Keratinocyte (primary cell): ENCODE results near the gene DYNLRB1. TPM values are rescaled to one million over a fixed set of nuclear protein-coding genes. Genes with fewer than 3 reads are reported as not detected.

Experiments
- DNase-seq: peaks from one replicate; pipeline ENCODE4 v3.0.0-alpha.2; 2011; ENCODE audit warnings: low read depth, missing footprints, low spot score
- FAIRE-seq: peaks from 2 replicates; lab custom pipeline; 2011; peaks lifted over from hg19 to GRCh38; lab: Jason Lieb, UNC
- H2AFZ ChIP-seq: 2 replicates; pipeline ENCODE4 v1.6.0; 2012; ENCODE audit warnings: low read length, control low read depth, inconsistent platforms; ENCODE audit not compliant: control insufficient read depth
- H3K27ac ChIP-seq: 2 replicates; pipeline ENCODE4 v1.5.1; 2011; ENCODE audit warnings: low read length; ENCODE audit not compliant: control insufficient read depth, insufficient read depth
- H3K27me3 ChIP-seq: 3 replicates; pipeline ENCODE4 v1.6.0; 2011; ENCODE audit warnings: low read length; ENCODE audit not compliant: control insufficient read depth, insufficient read depth; ENCODE audit errors: extremely low read depth
- H3K36me3 ChIP-seq, 2 experiments: 2 replicates in 1 of 2; 3 replicates in 1 of 2; pipeline ENCODE4 v1.5.1; 2011; ENCODE audit warnings: low read length in 2 of 2, mild to moderate bottlenecking in 1 of 2; ENCODE audit not compliant: control insufficient read depth in 2 of 2, insufficient read depth in 2 of 2; ENCODE audit errors: extremely low read depth in 1 of 2
- H3K4me1 ChIP-seq: 3 replicates; pipeline ENCODE4 v1.5.1; 2011; ENCODE audit warnings: low read length; ENCODE audit not compliant: control insufficient read depth, insufficient read depth; ENCODE audit errors: extremely low read depth
- H3K4me2 ChIP-seq: 3 replicates; pipeline ENCODE4 v1.6.0; 2011; ENCODE audit warnings: low read depth, low read length; ENCODE audit not compliant: control insufficient read depth, insufficient read depth; ENCODE audit errors: extremely low read depth
- H3K4me3 ChIP-seq, 3 experiments: fragments of 200-600 bp in 1 of 3; sonication (generic) in 1 of 3; 2 replicates in 2 of 3; 3 replicates in 1 of 3; pipeline ENCODE4 v1.5.1; 2011 to 2016; ENCODE audit warnings: low read length in 3 of 3, mild to moderate bottlenecking in 3 of 3, control low read depth in 2 of 3, inconsistent platforms in 1 of 3, low read depth in 1 of 3, mixed read lengths in 1 of 3, mixed run types in 1 of 3, moderate library complexity in 1 of 3; ENCODE audit not compliant: control insufficient read depth in 2 of 3, insufficient read depth in 2 of 3; ENCODE audit errors: extremely low read depth in 1 of 3
- H3K79me2 ChIP-seq: 2 replicates; pipeline ENCODE4 v1.6.0; 2012; ENCODE audit warnings: low read length; ENCODE audit not compliant: control insufficient read depth, insufficient read depth
- H3K9ac ChIP-seq: 3 replicates; pipeline ENCODE4 v1.6.0; 2011; ENCODE audit warnings: low read length; ENCODE audit not compliant: control insufficient read depth, insufficient read depth; ENCODE audit errors: extremely low read depth
- H3K9me1 ChIP-seq: 3 replicates; pipeline ENCODE4 v1.6.0; 2011; ENCODE audit warnings: low read length; ENCODE audit not compliant: control insufficient read depth, insufficient read depth; ENCODE audit errors: extremely low read depth
- H3K9me3 ChIP-seq: 2 replicates; pipeline ENCODE4 v1.5.1; 2012; ENCODE audit warnings: low read depth, low read length; ENCODE audit not compliant: control insufficient read depth
- H4K20me1 ChIP-seq: 3 replicates; pipeline ENCODE4 v1.6.0; 2011; ENCODE audit warnings: low read length; ENCODE audit not compliant: control insufficient read depth, insufficient read depth; ENCODE audit errors: extremely low read depth
- EZH2 ChIP-seq: IDR thresholded peaks from one replicate; pipeline ENCODE4 v1.6.1; 2012; ENCODE audit warnings: inconsistent platforms, mild to moderate bottlenecking, low read length, moderate library complexity
- dilution Hi-C: fragments of 300-500 bp; cut with MboI; formaldehyde crosslinking; loops from one replicate; pipeline ENCODE4 v1.7.0; 2020; ENCODE audit warnings: low sequenced_read_pairs; ENCODE audit not compliant: extremely low pct_ligation_motif_present
- polyA plus RNA-seq, 5 experiments: library from polyadenylated mRNA; depleted of rRNA in 3 of 5; stranded (reverse) in 3 of 5; stranded (forward) in 1 of 5; unstranded in 1 of 5; fragments of >200 nt; gene quantifications; 1 replicate in 1 of 5; 2 replicates in 3 of 5; 3 replicates in 1 of 5; pipeline versions ENCODE4 v1.2.1 to v1.2.3, GENCODE V29; 2011 to 2012; ENCODE audit warnings: missing spikeins in 2 of 5, low read depth in 1 of 5, low replicate concordance in 1 of 5
- TF ChIP-seq, protein P1 (sequence below), 3 experiments: IDR thresholded peaks in 1 of 3; conservative IDR thresholded peaks in 1 of 3; optimal IDR thresholded peaks in 1 of 3; 2 replicates in 2 of 3; 3 replicates in 1 of 3; pipeline versions ENCODE3 to v1.5.1; 2011; ENCODE audit warnings: low read length in 3 of 3, mild to moderate bottlenecking in 3 of 3, moderate library complexity in 2 of 3, control low read depth in 1 of 3, inconsistent platforms in 1 of 3; ENCODE audit not compliant: insufficient read depth in 2 of 3; ENCODE audit errors: extremely low read depth in 1 of 3

Gene DYNLRB1
- polyA plus RNA-seq, 1 donor (not counting 4 experiments of a cell fraction or from before 2014, with no cell fraction given): 156 TPM

DNA sequence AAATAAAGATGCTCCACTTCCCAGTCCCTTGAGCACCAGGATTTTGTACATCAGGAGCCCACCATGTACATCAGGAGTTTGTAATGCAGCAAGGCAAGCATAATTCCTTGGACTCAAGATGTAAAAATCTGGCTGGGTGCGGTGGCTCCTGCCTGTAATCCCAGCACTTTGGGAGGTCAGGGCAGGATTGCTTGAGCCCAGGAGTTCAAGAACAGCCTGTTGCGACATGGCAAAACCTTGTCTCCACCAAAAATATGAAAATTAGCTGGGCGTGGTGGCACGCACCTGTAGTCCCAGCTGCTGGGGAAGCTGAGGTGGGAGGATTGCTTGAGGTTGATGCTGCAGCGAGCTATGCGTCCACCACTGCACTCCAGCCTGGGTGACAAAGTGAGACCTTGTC, 26.2 kb downstream of the DYNLRB1 start:
- dilution Hi-C loops: no loop called here
- no peak overlapping the region for H2AFZ ChIP-seq
- TF ChIP-seq EZH2: no peak
- TF ChIP-seq, protein P1, sequence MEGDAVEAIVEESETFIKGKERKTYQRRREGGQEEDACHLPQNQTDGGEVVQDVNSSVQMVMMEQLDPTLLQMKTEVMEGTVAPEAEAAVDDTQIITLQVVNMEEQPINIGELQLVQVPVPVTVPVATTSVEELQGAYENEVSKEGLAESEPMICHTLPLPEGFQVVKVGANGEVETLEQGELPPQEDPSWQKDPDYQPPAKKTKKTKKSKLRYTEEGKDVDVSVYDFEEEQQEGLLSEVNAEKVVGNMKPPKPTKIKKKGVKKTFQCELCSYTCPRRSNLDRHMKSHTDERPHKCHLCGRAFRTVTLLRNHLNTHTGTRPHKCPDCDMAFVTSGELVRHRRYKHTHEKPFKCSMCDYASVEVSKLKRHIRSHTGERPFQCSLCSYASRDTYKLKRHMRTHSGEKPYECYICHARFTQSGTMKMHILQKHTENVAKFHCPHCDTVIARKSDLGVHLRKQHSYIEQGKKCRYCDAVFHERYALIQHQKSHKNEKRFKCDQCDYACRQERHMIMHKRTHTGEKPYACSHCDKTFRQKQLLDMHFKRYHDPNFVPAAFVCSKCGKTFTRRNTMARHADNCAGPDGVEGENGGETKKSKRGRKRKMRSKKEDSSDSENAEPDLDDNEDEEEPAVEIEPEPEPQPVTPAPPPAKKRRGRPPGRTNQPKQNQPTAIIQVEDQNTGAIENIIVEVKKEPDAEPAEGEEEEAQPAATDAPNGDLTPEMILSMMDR (optimal IDR thresholded peaks at IDR 0.05 in 1 of 3, IDR thresholded peaks at IDR 0.05 in 1 of 3, conservative IDR thresholded peaks at IDR 0.05 in 1 of 3; ENCODE audit: extremely low read depth in 1 of 3, insufficient read depth in 2 of 3, low read length in 3 of 3): no peak
- H3K9me3 ChIP-seq: no peaks in the 10 kb centered on the region
- no peak for FAIRE-seq
- no peaks in the 10 kb centered on the region for H3K79me2 ChIP-seq
- no peak for DNase-seq
- H3K27me3 ChIP-seq: no peaks in the 10 kb centered on the region
- H3K36me3 ChIP-seq: peaks cover 23 to 24% of the 10 kb centered on the region in 2 experiments
- no peak overlapping the region for H3K9ac ChIP-seq
- H3K4me3 ChIP-seq: no peak overlapping the region
- peaks cover 6% of the 10 kb centered on the region for H4K20me1 ChIP-seq
- no peak overlapping the region for H3K27ac ChIP-seq
- peaks cover 3% of the 10 kb centered on the region for H3K9me1 ChIP-seq
- H3K4me1 ChIP-seq: no peaks in the 10 kb centered on the region
- no peak overlapping the region for H3K4me2 ChIP-seq

DNA sequence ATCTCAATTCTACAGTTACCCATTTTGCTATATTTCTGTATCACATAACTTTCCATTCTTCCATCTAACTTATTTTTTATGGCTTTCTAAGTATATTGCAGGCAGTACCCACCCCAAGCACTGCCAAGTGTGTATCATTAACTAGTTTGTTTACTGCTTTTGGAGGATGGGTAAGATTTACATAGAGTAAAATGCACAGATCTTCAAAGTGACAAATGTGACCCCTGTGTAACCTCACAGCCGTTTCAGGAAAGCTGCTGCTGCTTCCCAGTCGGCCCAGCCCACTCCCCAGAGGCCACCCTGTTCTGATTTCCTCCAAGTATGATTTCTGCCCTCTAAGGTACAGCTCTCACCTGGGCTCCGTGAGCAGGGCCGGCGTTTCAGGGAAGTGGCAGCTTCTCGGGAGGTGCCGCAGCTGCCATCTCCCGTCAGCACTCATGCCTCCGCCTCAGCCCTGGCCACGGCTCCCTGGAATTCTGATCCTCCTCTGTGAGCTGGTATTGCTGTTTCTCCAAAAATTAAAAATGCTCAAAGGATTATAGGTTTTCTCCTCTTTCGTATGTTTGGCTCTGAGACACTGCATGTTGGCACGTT, 27.3 kb downstream of the DYNLRB1 start:
- Histone ChIP-seq H3K27me3 (no peaks in the 10 kb centered on the region), H3K9me1 (no peaks in the 10 kb centered on the region), H3K4me1 (no peaks in the 10 kb centered on the region), H3K9me3 (no peaks in the 10 kb centered on the region), H3K79me2 (no peaks in the 10 kb centered on the region), H4K20me1 (peaks cover 3% of the 10 kb centered on the region), H3K4me3 (no peak overlapping the region), H2AFZ (no peak overlapping the region), H3K27ac (no peak overlapping the region), H3K4me2 (no peak overlapping the region), H3K36me3 (peaks cover 17 to 21% of the 10 kb centered on the region in 2 experiments), H3K9ac (no peak overlapping the region)
- DNase-seq (no peak), FAIRE-seq (no peak)
- dilution Hi-C loops: no loop called here
- TF ChIP-seq, protein P1 (optimal IDR thresholded peaks at IDR 0.05 in 1 of 3, IDR thresholded peaks at IDR 0.05 in 1 of 3, conservative IDR thresholded peaks at IDR 0.05 in 1 of 3; ENCODE audit: extremely low read depth in 1 of 3, insufficient read depth in 2 of 3, low read length in 3 of 3): no peak
- TF ChIP-seq EZH2: no peak
